Urothelium cell line (cell line): ENCODE measurements around the gene LIPT1.
A peak's percentile ranks its signal among the peaks of the same experiment; 100 is the strongest.
"Not testable (repeated sequence)": the region's sequence is repeated elsewhere in the genome, so short reads cannot be mapped to it uniquely, and the experiment has no call there.

Source experiments
- DNase-seq: peaks from one replicate; pipeline ENCODE4 v3.0.0; 2011; ENCODE audit warnings: low spot score, mixed read lengths
- FAIRE-seq: peaks from 2 replicates; lab custom pipeline; 2011; peaks lifted over from hg19 to GRCh38; lab: Jason Lieb, UNC

LIPT1 gene

GRCh38 chr2:99171377-99172140, 16.8 kb downstream of the LIPT1 start:
- no peak for FAIRE-seq

GRCh38 chr2:99180755-99181623, 26.2 kb downstream of the LIPT1 start, which contains the start of the genes MITD1 and MRPL30:
MITD1 (minus strand) TSS chr2:99181058; CDS start chr2:99180981, 77 bp downstream.
MRPL30 (plus strand) TSS chr2:99181184; CDS start chr2:99186204, 5,020 bp downstream.
- no peak for FAIRE-seq
- peak; percentile 95 for DNase-seq

More at GRCh38 chr2:99171377-99172140, 16.8 kb downstream of the LIPT1 start:
- DNase-seq = no peak

GRCh38 chr2:99181624-99182000, 26.8 kb downstream of the LIPT1 start:
- FAIRE-seq (no peak), DNase-seq (peak; percentile 19)

- DNase-seq (no peak), FAIRE-seq (no peak)
These were observed 28.3 kb downstream of the LIPT1 start for GRCh38 chr2:99183025-99183424.

GRCh38 chr2:99184811-99185210, 30.0 kb downstream of the LIPT1 start:
- DNase-seq (no peak), FAIRE-seq (no peak)

- FAIRE-seq (peak; percentile 46), DNase-seq (no peak)
These were observed 32.2 kb downstream of the LIPT1 start for GRCh38 chr2:99187011-99187410.

GRCh38 chr2:99188357-99188756, 33.6 kb downstream of the LIPT1 start:
- no peak for FAIRE-seq

GRCh38 chr2:99190548-99190947, 35.8 kb downstream of the LIPT1 start:
- no peak for FAIRE-seq

More at GRCh38 chr2:99188357-99188756, 33.6 kb downstream of the LIPT1 start:
- DNase-seq = no peak

GRCh38 chr2:99192364-99192763, 37.6 kb downstream of the LIPT1 start:
- FAIRE-seq, DNase-seq: not testable (repeated sequence)

More at GRCh38 chr2:99190548-99190947, 35.8 kb downstream of the LIPT1 start:
- no peak for DNase-seq

GRCh38 chr2:99198103-99198841, 43.5 kb downstream of the LIPT1 start:
- FAIRE-seq (no peak), DNase-seq (no peak)

GRCh38 chr2:99200076-99200800, 45.5 kb downstream of the LIPT1 start:
- no peak for DNase-seq
- FAIRE-seq = no peak

GRCh38 chr2:99201959-99202678, 47.4 kb downstream of the LIPT1 start:
- DNase-seq = no peak
- no peak for FAIRE-seq

- FAIRE-seq = no peak
These were observed 50.7 kb downstream of the LIPT1 start for GRCh38 chr2:99205491-99205890.

More at GRCh38 chr2:99205491-99205890, 50.7 kb downstream of the LIPT1 start:
- no peak for DNase-seq
